NB4 (cell line): ENCODE data around the gene SLC38A4.

ENCODE experiments used
- CTCF ChIP-seq: IDR thresholded peaks from one replicate; pipeline ENCODE4 v1.5.1; 2012; ENCODE audit warnings: low read depth, low read length
- MAX ChIP-seq: IDR thresholded peaks from 2 replicates; pipeline ENCODE4 v1.6.1; 2011; ENCODE audit warnings: low read depth, low read length
- POLR2A ChIP-seq: IDR thresholded peaks from 2 replicates; pipeline ENCODE4 v1.6.1; 2011; ENCODE audit warnings: mild to moderate bottlenecking; ENCODE audit not compliant: insufficient read length; ENCODE audit errors: extremely low read depth

- TF ChIP-seq CTCF (no peak), POLR2A (no peak), MAX (no peak)
These were observed 55.2 kb downstream of the SLC38A4 start for GRCh38 chr12:46770501-46771183.
